GM18511 (cell line): ENCODE data around the gene ABCG4.
A peak's percentile ranks its signal among the peaks of the same experiment; 100 is the strongest.
"Not testable (repeated sequence)": the region's sequence is repeated elsewhere in the genome, so short reads cannot be mapped to it uniquely, and the experiment has no call there.

Experiments
- ATAC-seq: cut with Tn5 transposase; IDR thresholded peaks from one replicate; pipeline ENCODE4 v1.9.1; 2021; ENCODE audit warnings: mild to moderate bottlenecking, moderate library complexity; ENCODE audit not compliant: unreplicated experiment

Gene ABCG4

DNA sequence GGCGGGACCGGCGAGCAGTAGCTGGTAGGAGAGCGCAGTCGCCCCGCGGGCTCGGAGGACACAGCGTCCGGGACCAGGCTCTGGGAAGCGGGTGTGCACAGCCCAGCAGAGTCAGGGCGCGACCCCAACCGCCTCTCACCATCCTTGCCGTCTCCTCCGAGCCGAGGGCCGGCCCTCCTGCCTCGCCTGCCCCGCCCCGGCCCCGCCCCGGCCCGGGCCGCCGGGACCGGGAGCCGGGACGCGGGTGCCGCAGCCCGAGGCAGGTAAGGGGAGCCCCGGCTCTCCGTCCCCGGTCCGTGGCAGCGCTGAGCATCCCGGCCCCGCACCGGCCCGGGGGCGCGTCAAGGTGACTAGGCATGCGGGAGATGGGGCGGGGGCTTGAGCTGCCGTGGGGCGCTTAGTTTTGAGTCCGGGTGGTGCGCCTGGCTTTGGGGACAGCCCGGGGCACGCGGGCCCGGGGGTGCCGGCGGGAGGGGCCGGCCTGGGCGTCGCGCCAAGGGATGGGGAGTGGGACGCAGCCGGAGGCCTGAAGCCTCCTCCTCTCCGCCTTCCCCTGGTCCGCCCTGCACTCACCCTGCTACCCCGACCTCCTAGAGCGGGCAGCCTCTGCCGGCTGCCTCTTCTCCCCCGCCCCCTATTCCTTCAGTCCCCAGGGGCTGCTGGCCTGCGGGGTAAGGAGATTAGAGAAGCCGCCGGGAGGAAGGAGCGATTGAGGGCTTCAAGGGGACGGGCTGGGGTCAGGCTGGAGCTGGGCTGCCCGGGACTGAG lies at the start of gene ABCG4:
Gene ABCG4 (plus strand): TSS at position 35 of the 768 bp plus-strand sequence. CDS start 914 bp downstream, outside the sequence.
- ATAC-seq: no peak

DNA sequence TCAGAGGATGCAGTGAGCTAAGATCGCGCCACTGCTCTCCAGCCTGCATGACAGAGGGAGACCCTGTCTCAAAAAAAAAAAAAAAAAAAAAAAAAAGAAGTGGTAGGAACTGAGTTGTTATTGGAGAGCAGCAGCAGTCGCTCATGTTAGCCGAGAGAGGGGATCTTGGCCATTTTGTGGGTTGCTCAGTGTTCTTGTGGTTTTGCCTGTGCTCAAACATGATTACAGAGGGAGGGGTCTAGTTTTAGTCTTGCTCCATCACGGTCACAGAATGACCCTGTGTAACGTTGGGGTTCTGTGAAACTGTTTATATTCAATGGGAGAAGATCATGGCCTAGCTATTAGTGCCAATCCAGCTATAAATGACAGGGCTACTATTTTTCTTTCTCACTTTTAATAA lies 49.1 kb upstream of the ABCG4 start:
- no peak for ATAC-seq

- no peak for ATAC-seq
Measured at GRCh38 chr11:119100246-119100970, 48.4 kb upstream of the ABCG4 start.

DNA sequence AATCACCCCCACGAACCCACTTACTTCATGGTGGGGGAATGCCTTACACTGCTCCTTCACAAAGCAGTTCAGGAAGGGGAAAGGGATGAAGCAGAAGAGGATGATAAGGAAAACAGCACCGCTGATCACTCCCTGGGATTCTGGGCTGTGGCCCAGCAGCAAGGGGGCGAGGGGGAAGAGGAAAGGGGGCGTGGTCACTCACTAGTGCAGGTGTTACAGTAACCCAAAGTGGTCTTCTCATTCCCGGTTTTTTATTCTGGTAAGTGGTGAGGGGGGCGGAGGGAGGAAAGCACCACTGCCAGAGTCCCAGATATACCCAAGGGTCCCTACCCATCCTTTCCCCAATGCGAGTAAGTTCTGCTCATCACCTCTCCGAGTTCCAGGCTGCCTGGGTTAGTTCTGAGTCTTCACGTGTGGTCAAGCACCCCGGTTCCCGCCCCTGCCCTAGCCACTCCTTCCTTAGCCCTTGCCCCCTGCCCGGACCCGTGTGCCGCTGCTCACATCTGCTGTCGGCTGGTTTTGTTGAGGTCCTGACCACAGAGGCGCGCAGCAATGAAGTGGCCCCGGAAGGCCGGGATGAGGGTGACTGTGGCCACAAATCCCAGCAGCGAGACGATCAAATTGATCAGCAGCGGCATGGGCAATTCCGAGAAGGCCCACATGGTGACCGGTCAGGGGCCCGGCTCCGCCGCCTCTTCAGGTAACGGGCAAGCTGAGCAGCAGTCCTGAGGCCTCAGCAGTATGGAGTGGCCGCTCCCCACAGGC lies 47.7 kb upstream of the ABCG4 start:
- ATAC-seq: peak; percentile 30

DNA sequence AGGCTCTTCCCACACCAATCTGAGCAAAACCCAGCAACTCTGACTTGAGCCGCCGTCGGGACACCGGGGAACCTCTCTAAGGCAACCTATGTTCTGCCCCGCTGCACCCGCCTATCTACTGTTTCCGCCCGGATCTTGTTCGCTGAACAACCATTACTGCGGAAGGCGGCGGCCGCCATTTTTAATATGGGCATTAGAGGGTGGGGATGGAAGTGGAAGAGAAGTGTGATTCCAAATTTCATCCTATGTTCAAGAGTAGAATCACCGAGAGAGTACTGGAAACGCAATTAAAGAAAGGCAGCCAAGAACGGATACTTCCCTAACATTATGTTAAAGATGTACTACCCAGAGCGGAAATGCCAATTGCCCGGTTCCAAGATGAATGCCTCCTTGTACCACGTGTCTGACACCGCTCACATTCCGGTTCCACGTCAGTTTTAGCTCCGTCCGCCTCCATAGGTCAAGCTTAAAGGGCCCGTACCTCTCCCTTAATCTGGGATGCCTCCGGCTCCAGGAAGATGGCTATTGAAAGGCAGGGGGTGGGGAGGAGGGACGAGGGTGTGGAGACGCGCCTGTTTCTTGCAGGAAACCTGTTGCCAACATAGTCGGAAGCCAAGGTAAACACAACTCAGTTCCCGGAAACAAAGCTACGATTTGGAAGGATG lies 47.0 kb upstream of the ABCG4 start, which contains the start of gene DPAGT1:
Gene DPAGT1 (minus strand): TSS at position 95 of the 665 bp plus-strand sequence. CDS start 198 bp downstream, outside the sequence.
- ATAC-seq: peak; percentile 87

GRCh38 chr11:119103161-119103664 lies 45.6 kb upstream of the ABCG4 start:
- not testable (repeated sequence) for ATAC-seq

- no peak for ATAC-seq
Measured at GRCh38 chr11:119103793-119104192, 45.1 kb upstream of the ABCG4 start.

GRCh38 chr11:119106564-119107537 lies 42.0 kb upstream of the ABCG4 start, which contains the start of gene C2CD2L:
Gene C2CD2L, plus strand, starts transcription at chr11:119107344. Its CDS starts 398 bp downstream, at chr11:119107742.
- peak; percentile 78 for ATAC-seq

- ATAC-seq: peak; percentile 21
Measured at GRCh38 chr11:119107538-119108145, 41.2 kb upstream of the ABCG4 start.

GRCh38 chr11:119108146-119108856 lies 40.6 kb upstream of the ABCG4 start:
- ATAC-seq: no peak

GRCh38 chr11:119108857-119109221 lies 40.0 kb upstream of the ABCG4 start:
- no peak for ATAC-seq

DNA sequence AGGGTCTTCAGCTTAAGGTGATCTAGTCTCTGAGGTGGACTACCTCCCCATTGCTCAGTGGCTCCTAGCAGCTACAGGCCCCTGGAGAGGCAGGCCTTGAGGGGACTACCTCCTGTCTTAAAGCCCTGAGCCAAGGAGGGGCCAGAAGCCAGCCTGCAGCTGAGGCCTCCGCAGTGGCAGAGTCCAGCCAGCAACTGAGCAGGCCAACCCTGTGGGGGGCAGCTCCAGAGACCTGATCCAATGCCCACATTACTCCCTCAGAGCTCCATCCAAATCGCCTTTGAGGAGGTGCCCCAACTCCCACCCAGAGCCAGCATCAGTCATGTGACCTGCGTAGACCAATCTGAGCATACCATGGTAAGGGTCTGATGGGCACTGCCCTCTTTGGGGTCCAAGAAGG lies 39.0 kb upstream of the ABCG4 start:
- no peak for ATAC-seq

DNA sequence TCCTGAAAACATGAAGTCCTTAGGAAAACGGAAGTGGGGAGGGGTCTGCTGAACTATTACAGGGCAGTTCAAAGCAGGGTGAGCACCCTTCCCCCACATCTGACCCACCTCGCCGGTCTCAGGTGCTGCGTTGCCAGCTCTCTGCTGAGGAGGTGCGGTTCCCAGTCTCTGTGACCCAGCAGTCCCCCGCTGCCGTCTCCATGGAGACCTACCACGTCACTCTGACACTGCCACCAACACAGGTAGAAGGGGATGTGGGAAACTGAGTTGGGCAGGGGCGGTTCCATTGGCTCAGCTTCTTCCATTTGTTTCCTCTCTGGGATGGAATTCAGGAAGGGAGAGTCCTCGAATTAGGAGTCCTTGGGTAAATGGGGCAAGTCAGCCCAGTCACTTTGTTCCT lies 38.4 kb upstream of the ABCG4 start:
- ATAC-seq: no peak

DNA sequence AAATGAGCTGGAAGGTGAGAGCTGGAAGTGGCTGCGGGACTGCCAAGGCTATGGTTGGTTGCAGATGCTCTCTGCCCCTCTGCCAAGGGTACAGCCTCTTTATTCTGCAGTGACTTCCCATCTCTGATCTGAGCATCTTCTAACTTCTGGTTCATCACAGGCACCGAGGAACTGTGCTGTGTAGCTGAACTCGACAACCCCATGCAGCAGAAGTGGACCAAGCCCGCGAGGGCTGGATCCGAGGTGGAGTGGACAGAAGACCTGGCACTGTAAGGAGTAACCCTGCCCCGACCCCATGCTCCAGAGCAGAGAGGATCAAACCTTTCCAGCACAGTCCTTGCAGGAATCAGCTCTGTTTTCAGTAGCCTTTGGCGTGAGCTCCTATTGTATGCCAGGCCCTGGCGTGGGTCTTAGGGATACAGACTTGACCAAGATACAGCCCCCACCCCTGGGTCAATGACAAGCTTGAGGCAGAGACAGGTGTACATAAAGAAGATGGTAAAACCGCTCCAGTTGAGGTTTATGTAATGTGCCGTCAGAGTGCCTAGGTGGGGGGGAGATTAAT lies 37.4 kb upstream of the ABCG4 start:
- ATAC-seq: no peak

DNA sequence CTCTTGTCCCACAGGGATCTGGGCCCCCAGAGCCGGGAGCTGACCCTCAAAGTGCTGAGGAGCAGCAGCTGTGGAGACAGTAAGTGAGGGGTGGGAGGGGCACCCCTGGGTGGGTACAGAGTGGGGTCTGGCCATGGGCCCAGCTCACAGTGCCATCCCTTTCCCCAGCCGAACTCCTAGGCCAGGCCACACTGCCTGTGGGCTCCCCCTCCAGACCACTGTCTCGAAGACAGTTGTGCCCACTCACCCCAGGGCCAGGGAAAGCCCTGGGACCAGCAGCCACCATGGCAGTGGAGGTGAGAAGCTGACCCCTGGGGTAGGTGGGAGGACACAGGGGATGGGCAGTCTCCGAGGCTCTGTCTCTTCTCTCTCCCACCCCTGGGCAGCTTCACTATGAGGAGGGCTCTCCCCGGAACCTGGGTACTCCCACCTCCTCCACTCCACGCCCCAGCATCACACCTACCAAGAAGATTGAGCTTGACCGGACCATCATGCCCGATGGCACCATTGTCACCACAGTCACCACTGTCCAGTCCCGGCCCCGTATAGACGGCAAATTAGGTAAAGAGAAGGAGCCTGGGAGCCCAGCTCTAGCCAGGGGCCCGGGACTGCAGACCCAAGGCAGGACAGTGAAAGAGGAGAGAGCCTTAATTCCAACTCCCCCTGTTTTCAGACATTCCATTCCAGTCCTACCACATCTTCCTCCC lies 36.4 kb upstream of the ABCG4 start:
- ATAC-seq: no peak

DNA sequence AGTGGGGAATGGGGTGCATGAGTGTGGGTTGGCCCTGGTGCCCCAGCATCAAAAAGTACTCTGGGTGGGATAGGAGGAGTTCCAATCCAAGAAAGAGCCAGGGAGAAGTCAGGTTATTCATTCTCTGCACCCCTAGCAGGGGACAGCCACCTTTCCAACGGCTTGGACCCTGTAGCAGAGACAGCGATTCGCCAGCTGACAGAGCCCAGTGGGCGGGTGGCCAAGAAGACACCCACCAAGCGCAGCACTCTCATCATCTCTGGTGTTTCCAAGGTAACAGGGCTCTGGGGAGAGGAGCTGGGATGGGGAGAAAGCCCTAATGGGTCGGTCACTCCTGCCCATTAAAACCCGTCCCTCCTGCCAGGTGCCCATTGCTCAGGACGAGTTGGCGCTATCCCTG lies 35.1 kb upstream of the ABCG4 start:
- ATAC-seq: no peak

GRCh38 chr11:119114351-119114750 lies 34.5 kb upstream of the ABCG4 start:
- no peak for ATAC-seq
